Measurements from ENCODE around the gene SENP8. TPM values are rescaled to one million over a fixed set of nuclear protein-coding genes. Genes with fewer than 3 reads are reported as not detected.

The SENP8 gene
- polyA plus RNA-seq, 4 donors, result 0.81 to 3.9 (median 1.4) TPM

DNA sequence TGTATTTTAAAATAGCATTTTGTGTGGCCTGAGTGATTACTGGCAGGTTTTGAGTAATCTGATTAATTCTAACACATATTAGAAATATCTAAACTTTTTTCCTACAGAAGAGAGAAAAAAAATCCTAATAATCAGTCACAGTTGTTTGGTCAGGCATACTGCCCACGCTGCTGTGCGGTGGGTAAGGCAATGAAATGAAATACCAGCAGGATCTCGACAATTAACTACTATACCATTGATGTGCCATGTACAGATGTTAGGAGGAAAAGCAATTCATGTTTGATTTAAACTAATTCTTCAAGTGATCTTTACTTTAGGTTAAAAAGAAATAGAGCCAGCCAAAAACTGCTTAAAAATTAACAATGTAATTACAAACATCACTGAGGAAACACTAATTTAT is 74.2 kb downstream of the SENP8 start:
- WGBS, 3 donors, result 15 to 66% (median 42%) methylated on average over 3 of the region's 3 CpGs
- peaks cover 0 to 4% (median 0%) of the 10 kb centered on the region in 3 donors for H3K4me1 ChIP-seq (ENCODE audit: control insufficient read depth in 3 of 3, insufficient read depth in 2 of 3, low read depth in 1 of 3, low read length in 2 of 3)
- FAIRE-seq (no peak), DNase-seq (no peak)
- no peaks in the 10 kb centered on the region for H3K9me3 ChIP-seq (ENCODE audit: control insufficient read depth in 2 of 2, insufficient read depth in 1 of 2, low read depth in 1 of 2, low read length in 1 of 2)
- no peak overlapping the region for H3K4me3 ChIP-seq (ENCODE audit: low read depth in 1 of 3, low read length in 3 of 3)
- no peaks in the 10 kb centered on the region for H3K36me3 ChIP-seq (ENCODE audit: control insufficient read depth in 3 of 3, insufficient read depth in 2 of 3, low read depth in 1 of 3, low read length in 3 of 3)
- H3K27me3 ChIP-seq (ENCODE audit: control insufficient read depth in 3 of 3, insufficient read depth in 3 of 3, low read length in 3 of 3), result peaks cover 0 to 9% (median 0%) of the 10 kb centered on the region in 3 donors
- no peak overlapping the region for H3K27ac ChIP-seq (ENCODE audit: low read depth in 1 of 3, low read length in 2 of 3)

Other genes starting within 250 kb of the SENP8 start
- gene MYO9A, start 253 bp upstream of the SENP8 start, polyA plus RNA-seq, result 10 to 100 TPM in 1 of 4 donors, 1 to 10 TPM in 3; 1.6 to 10.1 (median 2.6) TPM
- 10 to 100 TPM in 1 of 4 donors, 1 to 10 TPM in 2, under 1 TPM in 1; 0.67 to 10.1 (median 4.2) TPM for gene GRAMD2A, start 79.4 kb downstream of the SENP8 start, polyA plus RNA-seq
- gene PKM, start 112.8 kb downstream of the SENP8 start, polyA plus RNA-seq, result 100 to 1,000 TPM; 243 to 362 (median 254) TPM
- gene PARP6, start 154.2 kb downstream of the SENP8 start, polyA plus RNA-seq, result 10 to 100 TPM; 22.7 to 81.2 (median 69.2) TPM
- gene CELF6, start 201.8 kb downstream of the SENP8 start, polyA plus RNA-seq, result 10 to 100 TPM in 1 of 4 donors, 1 to 10 TPM in 1, under 1 TPM in 2; 0.54 to 10.9 (median 2.5) TPM

All from small intestine (tissue), 7 donors.